Measurements from ENCODE around the gene DROSHA. TPM values are rescaled to one million over a fixed set of nuclear protein-coding genes. Genes with fewer than 3 reads are reported as not detected.
"Not testable (repeated sequence)": the region's sequence is repeated elsewhere in the genome, so short reads cannot be mapped to it uniquely, and the experiment has no call there.

Gene DROSHA
- total and polyA plus RNA-seq, 2 experiments from 2014 or later, result 25.3 to 40.8 TPM

- H3K4me2 ChIP-seq, result no peak overlapping the region
- no peaks in the 10 kb centered on the region for H3K9me3 ChIP-seq (ENCODE audit: low read depth)
- H3K4me1 ChIP-seq (ENCODE audit: insufficient read depth), result no peaks in the 10 kb centered on the region
- no peak overlapping the region for H3K4me3 ChIP-seq
- no peaks in the 10 kb centered on the region for H3K79me2 ChIP-seq
- H2AFZ ChIP-seq, result no peak overlapping the region
- H4K20me1 ChIP-seq (ENCODE audit: insufficient read depth, poor library complexity, severe bottlenecking), result no peaks in the 10 kb centered on the region
- DNase-seq (ENCODE audit: low spot score), result no peak
- WGBS (ENCODE audit: low lambda C conversion rate, missing lambda C conversion rate), result 93% methylated on average over 3 of the region's 3 CpGs
- no peaks in the 10 kb centered on the region for H3K9me2 ChIP-seq (replicated peaks; ENCODE audit: insufficient read depth)
- H3K27me3 ChIP-seq, result no peaks in the 10 kb centered on the region
- H3K36me3 ChIP-seq (replicated peaks; ENCODE audit: insufficient read depth, low read depth), result no peaks in the 10 kb centered on the region
- no peak overlapping the region for H3K27ac ChIP-seq
- TF ChIP-seq EZH2 (IDR thresholded peaks at IDR 0.05; ENCODE audit: borderline replicate concordance), result no peak
- TF ChIP-seq CTCF (IDR thresholded peaks at IDR 0.05; ENCODE audit: poor library complexity), result no peak
- TF ChIP-seq EZH2phosphoT487 (IDR thresholded peaks at IDR 0.05; ENCODE audit: low read depth, severe bottlenecking, unreplicated experiment), result no peak
Observed at GRCh38 chr5:31551878-31552277, 20.0 kb upstream of the DROSHA start.

DNA sequence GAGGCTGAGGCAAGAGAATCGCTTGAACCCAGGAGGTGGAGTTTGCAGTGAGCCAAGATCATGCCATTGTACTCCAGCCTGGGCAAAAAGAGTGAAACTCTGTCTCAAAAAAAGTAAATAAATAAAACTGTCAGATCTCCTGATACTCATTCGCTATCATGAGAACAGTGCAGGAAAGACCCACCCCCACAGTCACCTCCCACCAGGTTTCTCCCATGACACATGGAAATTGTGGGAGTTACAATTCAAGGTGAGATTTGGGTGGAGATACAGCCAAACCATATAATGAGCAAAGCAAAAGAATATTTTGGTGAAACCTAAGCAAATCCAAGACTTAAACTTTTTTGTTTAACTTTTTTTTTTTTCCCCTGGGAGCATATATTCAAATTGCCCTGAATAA is 17.2 kb upstream of the DROSHA start:
- not testable (repeated sequence) for DNase-seq (ENCODE audit: low spot score); H3K4me1 ChIP-seq (ENCODE audit: insufficient read depth); H3K4me3 ChIP-seq; H3K79me2 ChIP-seq; H3K27me3 ChIP-seq; H2AFZ ChIP-seq; H3K27ac ChIP-seq; H4K20me1 ChIP-seq (ENCODE audit: insufficient read depth, poor library complexity, severe bottlenecking); H3K9me2 ChIP-seq (replicated peaks; ENCODE audit: insufficient read depth); H3K4me2 ChIP-seq; H3K36me3 ChIP-seq (replicated peaks; ENCODE audit: insufficient read depth, low read depth); H3K9me3 ChIP-seq (ENCODE audit: low read depth)
- WGBS (ENCODE audit: low lambda C conversion rate, missing lambda C conversion rate), result 98% methylated on average over 2 of the region's 2 CpGs

DNA sequence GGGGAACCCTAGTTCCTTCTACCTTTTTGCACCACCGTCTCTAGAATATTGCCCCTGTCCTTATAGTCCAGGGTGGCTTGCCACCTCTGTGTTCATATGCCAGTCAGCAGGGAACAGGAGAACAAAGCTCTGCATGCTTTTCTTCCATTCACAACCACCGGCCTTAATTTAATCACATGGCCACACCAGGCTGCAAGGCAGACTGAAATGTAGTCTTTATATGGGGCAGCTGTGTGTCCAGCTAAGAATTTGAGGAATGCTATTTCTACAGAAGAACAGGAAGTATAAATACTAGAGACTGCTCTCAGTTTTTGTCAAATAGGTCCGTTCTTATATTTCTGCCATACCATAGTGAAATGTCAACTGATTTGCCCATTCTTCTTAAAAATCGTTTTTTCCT is 6.0 kb upstream of the DROSHA start:
- TF ChIP-seq EZH2 (IDR thresholded peaks at IDR 0.05; ENCODE audit: borderline replicate concordance), result no peak
- Histone ChIP-seq H3K4me2 (no peak overlapping the region), H3K27me3 (no peaks in the 10 kb centered on the region), H3K4me1 (ENCODE audit: insufficient read depth) (no peaks in the 10 kb centered on the region), H3K36me3 (replicated peaks; ENCODE audit: insufficient read depth, low read depth) (no peaks in the 10 kb centered on the region), H3K9me2 (replicated peaks; ENCODE audit: insufficient read depth) (no peaks in the 10 kb centered on the region), H3K79me2 (peaks cover 12% of the 10 kb centered on the region), H3K4me3 (no peak overlapping the region), H3K9me3 (ENCODE audit: low read depth) (no peaks in the 10 kb centered on the region), H3K27ac (no peak overlapping the region), H4K20me1 (ENCODE audit: insufficient read depth, poor library complexity, severe bottlenecking) (no peaks in the 10 kb centered on the region), H2AFZ (no peak overlapping the region)
- WGBS (ENCODE audit: low lambda C conversion rate, missing lambda C conversion rate), result 79% methylated on average over 4 of the region's 4 CpGs
- no peak for DNase-seq (ENCODE audit: low spot score)

DNA sequence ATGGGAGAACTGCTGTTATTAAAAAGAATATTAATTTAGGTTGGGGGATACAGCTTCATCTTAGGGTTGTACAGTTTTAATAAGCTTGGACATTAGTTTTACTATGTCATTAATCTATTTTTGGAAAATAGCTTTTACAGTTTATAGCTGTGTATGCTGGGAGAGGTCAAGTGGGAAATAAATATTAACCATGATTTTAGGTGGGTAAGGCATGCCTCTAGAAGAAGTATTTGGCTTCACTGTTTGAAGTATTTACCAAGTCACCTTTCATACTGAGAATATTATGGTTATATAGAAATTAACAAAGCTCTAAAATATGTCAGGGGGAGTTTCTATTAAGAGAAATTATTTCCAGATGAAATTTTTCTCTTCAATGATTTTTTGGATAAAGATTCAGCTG is 5.5 kb upstream of the DROSHA start:
- H3K27ac ChIP-seq, result no peak overlapping the region
- no peaks in the 10 kb centered on the region for H3K9me2 ChIP-seq (replicated peaks; ENCODE audit: insufficient read depth)
- H2AFZ ChIP-seq, result no peak overlapping the region
- no peaks in the 10 kb centered on the region for H3K9me3 ChIP-seq (ENCODE audit: low read depth)
- H3K4me2 ChIP-seq, result no peak overlapping the region
- H3K4me1 ChIP-seq (ENCODE audit: insufficient read depth), result no peaks in the 10 kb centered on the region
- H4K20me1 ChIP-seq (ENCODE audit: insufficient read depth, poor library complexity, severe bottlenecking), result no peaks in the 10 kb centered on the region
- H3K27me3 ChIP-seq, result no peaks in the 10 kb centered on the region
- H3K36me3 ChIP-seq (replicated peaks; ENCODE audit: insufficient read depth, low read depth), result no peaks in the 10 kb centered on the region
- no peak overlapping the region for H3K4me3 ChIP-seq
- peaks cover 12% of the 10 kb centered on the region for H3K79me2 ChIP-seq
- DNase-seq (ENCODE audit: low spot score), result no peak
- TF ChIP-seq EZH2phosphoT487 (IDR thresholded peaks at IDR 0.05; ENCODE audit: low read depth, severe bottlenecking, unreplicated experiment), result no peak
- TF ChIP-seq EZH2 (IDR thresholded peaks at IDR 0.05; ENCODE audit: borderline replicate concordance), result no peak
- TF ChIP-seq CTCF (IDR thresholded peaks at IDR 0.05; ENCODE audit: poor library complexity), result no peak

GRCh38 chr5:31536873-31537272 is 5.0 kb upstream of the DROSHA start:
- 92% methylated on average over 3 of the region's 3 CpGs for WGBS (ENCODE audit: low lambda C conversion rate, missing lambda C conversion rate)
- TF ChIP-seq CTCF (IDR thresholded peaks at IDR 0.05; ENCODE audit: poor library complexity), result no peak
- no peak for TF ChIP-seq EZH2phosphoT487 (IDR thresholded peaks at IDR 0.05; ENCODE audit: low read depth, severe bottlenecking, unreplicated experiment)
- no peak for TF ChIP-seq EZH2 (IDR thresholded peaks at IDR 0.05; ENCODE audit: borderline replicate concordance)
- Histone ChIP-seq H3K9me3 (ENCODE audit: low read depth) (no peaks in the 10 kb centered on the region), H3K27ac (no peak overlapping the region), H3K4me1 (ENCODE audit: insufficient read depth) (no peaks in the 10 kb centered on the region), H3K4me3 (no peak overlapping the region), H3K79me2 (peaks cover 12% of the 10 kb centered on the region), H4K20me1 (ENCODE audit: insufficient read depth, poor library complexity, severe bottlenecking) (no peaks in the 10 kb centered on the region), H3K4me2 (no peak overlapping the region), H3K9me2 (replicated peaks; ENCODE audit: insufficient read depth) (no peaks in the 10 kb centered on the region), H3K27me3 (no peaks in the 10 kb centered on the region), H2AFZ (no peak overlapping the region), H3K36me3 (replicated peaks; ENCODE audit: insufficient read depth, low read depth) (no peaks in the 10 kb centered on the region)
- no peak for DNase-seq (ENCODE audit: low spot score)

Data from hepatocyte (in vitro differentiated cells).